ENCODE results near the gene CHRNE. TPM values are rescaled to one million over a fixed set of nuclear protein-coding genes. Genes with fewer than 3 reads are reported as not detected.

CHRNE gene
- total and polyA plus RNA-seq, 2 of the 13 experiments (the other 11 are each of a cell fraction or from before 2014, with no cell fraction given): 0.53 to 0.59 TPM

GRCh38 chr17:4945176-4945943, 42.5 kb upstream of the CHRNE start (continued):
- TF ChIP-seq POLR2AphosphoS5 (IDR thresholded peaks at IDR 0.05; ENCODE audit: low read depth, low read length): peak; percentile 64; the same call in 1 of the 2 replicates
- TF ChIP-seq ZNF572 (CRISPR knock-in tag; IDR thresholded peaks at IDR 0.05): no peak
- no peak for TF ChIP-seq ZNF558 (CRISPR knock-in tag; IDR thresholded peaks at IDR 0.05; ENCODE audit: borderline replicate concordance)
- peak; percentile 86; the same call in 1 of the 2 replicates for TF ChIP-seq SSRP1 (CRISPR knock-in tag; IDR thresholded peaks at IDR 0.05)
- peak; percentile 62; the same call in 1 of the 2 replicates for TF ChIP-seq FIP1L1 (IDR thresholded peaks at IDR 0.05; ENCODE audit: borderline replicate concordance, insufficient read depth, low read depth, low read length)
- TF ChIP-seq POLR2A (IDR thresholded peaks at IDR 0.05; ENCODE audit: insufficient read depth in 1 of 2, low read depth in 2 of 2, low read length in 2 of 2): peak in 1 of 2 experiments; percentile 73; a peak in 2 of 4 replicates
- TF ChIP-seq NFAT5 (CRISPR knock-in tag; IDR thresholded peaks at IDR 0.05): no peak
- TF ChIP-seq RAD51 (IDR thresholded peaks at IDR 0.05; ENCODE audit: borderline replicate concordance): no peak
- no peak for TF ChIP-seq BHLHE40 (IDR thresholded peaks at IDR 0.05; ENCODE audit: low read length)
- TF ChIP-seq MAF1 (CRISPR knock-in tag; IDR thresholded peaks at IDR 0.05; ENCODE audit: borderline replicate concordance): no peak
- 0 out of 2 replicates have a peak, but pooled peaks have one; percentile 22 for TF ChIP-seq IKZF5 (CRISPR knock-in tag; IDR thresholded peaks at IDR 0.05)
- no peak for TF ChIP-seq GLI4 (CRISPR knock-in tag; IDR thresholded peaks at IDR 0.05; ENCODE audit: borderline replicate concordance)
- TF ChIP-seq ZC3H4 (CRISPR knock-in tag; IDR thresholded peaks at IDR 0.05; ENCODE audit: borderline replicate concordance): 0 out of 2 replicates have a peak, but pooled peaks have one; percentile 49
- no peak for TF ChIP-seq NFIB (CRISPR knock-in tag; IDR thresholded peaks at IDR 0.05; ENCODE audit: borderline replicate concordance)
- 0 out of 2 replicates have a peak, but pooled peaks have one; percentile 42 for TF ChIP-seq DNMT3B (CRISPR knock-in tag; conservative IDR thresholded peaks at IDR 0.05)
